HG02678 (cell line): Measurements from ENCODE around the gene SARDH.
"Not testable (repeated sequence)": the region's sequence is repeated elsewhere in the genome, so short reads cannot be mapped to it uniquely, and the experiment has no call there.

ENCODE experiments used
- ATAC-seq: cut with Tn5 transposase; IDR thresholded peaks from one replicate; pipeline ENCODE4 v1.9.1; 2021; ENCODE audit warnings: mild to moderate bottlenecking, moderate library complexity; ENCODE audit not compliant: unreplicated experiment

Gene SARDH

DNA sequence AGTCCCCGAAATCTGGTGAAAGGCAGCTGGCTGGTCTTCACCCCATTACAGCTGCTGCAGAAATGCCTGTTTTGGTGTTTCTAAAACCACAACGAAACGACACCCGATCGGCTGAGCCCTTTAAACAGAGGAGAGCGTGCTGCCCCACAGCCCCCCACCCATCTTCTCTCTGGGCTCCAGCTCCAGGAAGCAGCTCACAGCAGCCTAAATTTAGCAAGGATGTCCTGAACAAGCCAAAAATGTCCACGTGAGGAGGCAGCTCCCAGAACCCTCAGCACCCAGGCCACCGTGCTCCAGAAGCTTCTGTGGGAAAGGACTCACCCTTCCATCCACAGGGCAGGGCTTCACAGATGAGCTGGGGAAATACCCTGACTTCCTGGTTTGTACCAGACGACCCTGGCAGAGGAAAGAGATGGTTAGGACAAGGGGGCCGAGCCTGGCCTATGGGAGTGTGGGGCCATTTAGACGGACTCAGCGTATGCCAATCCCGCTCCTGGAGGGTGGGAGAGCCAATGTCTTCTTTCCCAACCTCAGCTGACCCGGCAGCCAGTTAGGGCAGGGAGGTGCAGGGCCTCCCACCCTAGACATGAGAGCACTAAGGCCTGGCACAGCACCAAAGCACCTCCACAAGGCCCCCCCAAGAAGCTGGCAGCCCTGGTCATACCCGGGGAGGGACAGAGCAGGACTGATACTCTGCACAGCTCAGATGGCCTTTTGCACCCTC lies 39.1 kb upstream of the SARDH start:
- ATAC-seq: no peak

- ATAC-seq: no peak
Observed at GRCh38 chr9:133775951-133776905, 38.1 kb upstream of the SARDH start.

- ATAC-seq: no peak
Observed at GRCh38 chr9:133775291-133775690, 37.1 kb upstream of the SARDH start.

GRCh38 chr9:133774799-133775198 lies 36.6 kb upstream of the SARDH start:
- no peak for ATAC-seq

DNA sequence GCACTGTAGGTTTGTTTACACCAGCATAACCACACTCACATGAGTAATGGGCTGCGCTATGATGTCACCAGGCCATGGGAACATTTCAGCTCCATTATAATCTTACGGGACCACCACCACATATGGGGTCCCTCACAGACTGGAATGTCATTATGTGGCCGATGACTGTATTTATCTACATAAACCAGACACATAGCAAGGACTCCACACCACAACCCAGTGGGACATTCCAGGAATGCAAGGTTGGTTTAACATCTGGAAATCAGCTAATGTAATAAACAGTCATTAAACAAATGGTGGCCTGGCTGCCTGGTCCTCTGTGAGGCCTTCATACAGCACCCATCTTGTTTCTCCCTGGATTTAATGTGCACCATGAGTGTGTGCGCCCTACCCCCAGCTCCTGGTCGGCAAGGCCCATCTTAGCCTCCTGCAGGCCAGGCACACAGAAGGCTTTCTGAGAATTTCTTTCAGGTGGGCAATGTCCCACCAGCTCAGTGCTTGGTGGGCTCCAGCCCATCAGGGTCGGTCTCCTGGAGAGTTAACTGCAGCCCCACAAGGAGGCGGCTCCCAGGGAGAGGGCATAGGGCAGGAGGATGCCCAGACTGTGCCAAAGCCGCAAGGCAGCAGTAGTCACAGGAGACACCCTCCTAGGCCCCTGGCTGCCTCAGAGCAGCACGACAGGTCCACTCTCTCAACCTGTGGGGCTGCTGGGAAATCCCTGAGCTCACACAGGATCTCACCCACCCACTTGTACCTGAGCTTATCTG lies 35.9 kb upstream of the SARDH start:
- no peak for ATAC-seq

- no peak for ATAC-seq
Observed at GRCh38 chr9:133772581-133772980, 34.4 kb upstream of the SARDH start.

DNA sequence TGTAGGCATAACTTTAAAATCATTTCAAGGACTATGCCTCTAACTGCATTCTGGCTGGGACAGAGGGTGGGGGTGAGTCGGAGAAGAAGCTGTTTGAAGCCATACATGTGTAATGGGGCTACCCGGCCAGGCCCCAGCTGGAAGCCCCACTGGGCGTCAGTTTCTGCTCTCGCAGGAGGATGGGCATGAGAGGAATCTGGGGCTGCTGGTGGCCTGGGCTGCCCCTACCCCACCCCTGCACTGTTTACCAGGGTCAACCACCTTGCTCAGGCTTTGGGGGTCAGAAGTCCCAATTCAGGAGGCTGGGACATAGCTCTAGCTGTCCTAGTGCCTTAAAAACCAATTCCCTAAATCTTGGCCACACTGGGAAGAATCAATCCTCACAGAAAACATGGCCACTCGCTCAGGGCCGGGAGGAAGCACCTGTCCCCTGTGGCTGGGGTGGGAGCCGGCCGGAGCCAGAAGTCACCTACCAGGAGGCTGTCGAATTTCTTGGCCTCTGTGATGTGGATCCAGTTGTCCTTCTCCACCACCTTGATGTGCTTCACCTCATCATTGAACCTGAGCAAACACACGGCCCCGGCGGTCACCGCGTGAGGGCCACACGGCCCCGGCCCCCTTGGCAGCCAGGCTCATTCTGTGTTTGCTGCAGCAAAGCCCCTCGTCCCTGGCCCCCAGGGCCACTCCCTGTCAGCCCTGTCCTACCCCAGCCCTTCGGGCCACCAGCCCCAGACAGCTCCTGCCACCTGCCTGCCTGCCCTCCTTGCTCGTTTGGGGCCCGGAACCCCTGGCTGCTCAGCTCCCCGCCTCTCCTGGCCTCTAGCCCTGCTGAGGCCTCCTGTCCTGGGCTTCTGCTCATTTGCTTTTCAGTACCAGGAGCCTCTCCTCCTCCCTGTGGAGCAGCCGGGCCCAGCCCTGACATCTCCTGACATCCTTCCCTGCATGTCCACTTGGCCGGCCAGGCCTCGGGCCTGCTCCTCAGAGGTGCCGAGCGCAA lies 33.6 kb upstream of the SARDH start:
- ATAC-seq: no peak

- ATAC-seq: no peak
Observed at GRCh38 chr9:133770076-133770777, 32.1 kb upstream of the SARDH start.

GRCh38 chr9:133769511-133770075 lies 31.4 kb upstream of the SARDH start:
- no peak for ATAC-seq

- ATAC-seq: no peak
Observed at GRCh38 chr9:133768859-133769510, 30.8 kb upstream of the SARDH start.

GRCh38 chr9:133768371-133768858 lies 30.3 kb upstream of the SARDH start:
- no peak for ATAC-seq

DNA sequence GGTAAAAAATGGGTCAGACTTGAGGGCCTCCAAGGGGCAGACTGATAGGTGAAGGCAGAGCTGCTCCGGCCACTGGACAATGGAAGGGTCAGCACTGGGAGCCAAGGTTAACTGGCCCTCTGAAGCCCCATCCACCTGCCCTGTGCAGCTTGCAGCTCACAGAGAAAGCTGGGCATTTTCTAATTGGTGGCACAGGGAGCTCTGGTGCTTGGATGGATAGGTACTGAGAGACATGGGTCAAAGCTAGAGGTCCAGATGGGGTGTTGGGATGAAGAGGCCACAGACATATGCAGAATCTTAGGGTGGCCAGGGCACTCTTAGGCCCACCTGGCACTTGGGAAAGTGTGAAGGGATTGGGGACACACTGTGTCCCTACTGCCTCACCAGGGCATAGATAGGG lies 29.5 kb upstream of the SARDH start:
- no peak for ATAC-seq

GRCh38 chr9:133767008-133767407 lies 28.9 kb upstream of the SARDH start:
- ATAC-seq: no peak

- not testable (repeated sequence) for ATAC-seq
Observed at GRCh38 chr9:133766234-133766633, 28.1 kb upstream of the SARDH start.

DNA sequence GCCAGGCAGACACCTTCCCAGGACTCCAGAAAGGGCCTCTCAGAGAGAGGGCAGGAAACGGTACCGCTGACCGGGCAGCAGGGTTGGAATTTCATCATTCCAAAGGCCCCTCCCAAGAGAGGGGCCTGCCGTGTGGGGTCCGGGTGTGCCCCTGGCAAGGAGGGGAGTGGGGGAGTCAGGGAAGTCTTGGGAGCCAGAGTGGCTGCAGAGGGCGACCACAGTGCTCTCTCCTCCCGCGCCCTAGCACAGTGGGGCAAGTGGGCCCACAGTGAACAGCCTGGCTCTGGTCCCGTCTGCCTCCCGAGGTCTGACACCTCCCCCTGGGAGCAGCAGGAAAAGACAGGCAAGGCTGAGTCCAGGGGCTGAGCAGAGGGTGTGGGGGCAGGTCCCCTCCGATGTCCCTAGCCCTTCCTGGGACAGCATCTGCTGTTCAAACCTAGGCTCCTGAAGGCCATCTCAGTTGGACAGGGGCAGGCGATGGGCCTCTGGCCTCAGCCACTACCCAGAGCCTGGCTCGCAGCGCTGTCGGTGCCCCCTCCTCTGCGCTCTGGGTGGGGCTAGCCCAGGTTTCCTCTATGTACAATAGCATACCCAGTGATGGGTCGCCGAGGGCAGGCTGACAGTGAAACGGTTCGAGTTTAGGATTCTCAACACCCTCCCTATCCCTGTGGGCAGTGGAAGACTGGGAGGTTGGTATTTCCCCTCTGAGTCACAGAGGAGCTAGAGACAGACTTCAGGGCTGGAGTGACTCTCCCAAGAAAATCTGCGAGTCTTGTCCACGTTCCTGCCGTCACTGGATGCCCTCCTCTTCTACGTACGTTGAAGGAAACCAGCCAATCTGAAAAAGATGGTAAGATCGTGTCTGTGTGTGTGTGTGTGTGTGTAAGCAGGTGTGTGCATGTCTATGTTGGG lies 25.4 kb upstream of the SARDH start:
- no peak for ATAC-seq

GRCh38 chr9:133762488-133763271 lies 24.5 kb upstream of the SARDH start:
- ATAC-seq: no peak
